Right atrium auricular region (tissue), 2 donors: ENCODE results near the gene MRFAP1. TPM values are rescaled to one million over a fixed set of nuclear protein-coding genes. Genes with fewer than 3 reads are reported as not detected.

Experiments
- DNase-seq: peaks from one replicate; pipeline ENCODE4 v3.0.0-alpha.2; 2019; ENCODE audit warnings: low spot score
- H3K27ac ChIP-seq, 2 donors: fragments of 200-600 bp; sonication (generic); 1 replicate in 1 of 2; 2 replicates in 1 of 2; pipeline ENCODE4 v1.5.1; 2016 to 2019
- H3K27me3 ChIP-seq, 2 donors: fragments of 200-600 bp; sonication (generic); one replicate each; pipeline versions ENCODE4 v1.5.1 to v1.6.0; 2017 to 2019
- H3K36me3 ChIP-seq: fragments of 200-600 bp; sonication (generic); one replicate; pipeline ENCODE4 v1.5.1; 2016
- H3K4me1 ChIP-seq, 2 donors: fragments of 200-600 bp; sonication (generic); one replicate each; pipeline versions ENCODE4 v1.5.1 to v1.6.0; 2017 to 2019
- H3K4me3 ChIP-seq, 2 donors: fragments of 200-600 bp; sonication (generic); 1 replicate in 1 of 2; 2 replicates in 1 of 2; pipeline ENCODE4 v1.5.1; 2017 to 2019; ENCODE audit warnings: mild to moderate bottlenecking in 1 of 2, moderate library complexity in 1 of 2
- H3K9me3 ChIP-seq, 2 donors: fragments of 200-600 bp; sonication (generic); one replicate each; pipeline ENCODE4 v1.5.1; 2019
- CTCF ChIP-seq, 2 donors: fragments of 200-600 bp; sonication (generic); IDR thresholded peaks; one replicate each; pipeline ENCODE4 v1.5.1; 2019; ENCODE audit warnings: antibody characterized with exemption in 2 of 2
- total RNA-seq, 2 donors: library from RNA; depleted of rRNA; stranded (reverse); fragments of >200 nt; gene quantifications; one replicate each; pipeline ENCODE4 v1.1.0, GENCODE V29; 2016

Gene MRFAP1
- 100 to 1,000 TPM; 170 to 176 TPM for total RNA-seq

DNA sequence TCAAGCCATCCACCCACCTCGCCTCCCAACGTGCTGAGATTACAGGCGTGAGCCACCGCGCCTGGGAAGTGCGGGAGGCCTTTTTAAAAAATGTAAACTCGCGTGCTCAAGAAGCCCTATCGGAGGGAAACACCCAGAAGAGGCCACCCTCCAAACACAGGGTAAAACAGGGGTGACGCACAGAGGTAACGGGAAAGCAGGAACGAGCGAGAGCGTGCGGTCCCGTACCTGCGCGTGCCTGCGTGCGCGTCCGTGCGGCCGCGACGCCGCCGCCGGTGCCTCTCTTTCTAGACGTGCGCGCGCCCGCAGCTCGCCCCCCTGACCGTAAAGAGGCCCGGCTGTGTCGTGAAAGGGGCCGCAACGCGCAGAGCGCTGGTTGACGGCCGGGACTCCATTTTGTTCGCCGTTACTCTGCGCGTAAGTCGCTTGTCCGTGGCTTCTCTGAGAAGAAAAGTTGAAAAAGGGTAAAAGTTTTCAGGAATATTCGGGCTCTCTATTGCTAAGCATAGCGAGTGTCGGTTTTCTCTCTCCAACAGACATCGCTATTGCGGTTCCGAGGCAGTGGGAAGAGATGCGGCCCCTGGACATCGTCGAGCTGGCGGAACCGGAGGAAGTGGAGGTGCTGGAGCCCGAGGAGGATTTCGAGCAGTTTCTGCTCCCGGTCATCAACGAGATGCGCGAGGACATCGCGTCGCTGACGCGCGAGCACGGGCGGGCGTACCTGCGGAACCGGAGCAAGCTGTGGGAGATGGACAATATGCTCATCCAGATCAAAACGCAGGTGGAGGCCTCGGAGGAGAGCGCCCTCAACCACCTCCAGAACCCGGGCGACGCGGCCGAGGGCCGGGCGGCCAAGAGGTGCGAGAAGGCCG lies at the start of gene MRFAP1:
Gene MRFAP1 (plus strand): TSS at position 394 of the 872 bp plus-strand sequence. CDS start 178 bp downstream, at position 572.
- Histone ChIP-seq H3K4me3 (peak within 1 kb of the TSS; percentile 83 to 89), H3K36me3 (peaks cover 12% of the 10 kb centered on the region), H3K4me1 (peaks cover 0 to 32% of the 10 kb centered on the region in 2 donors), H3K9me3 (no peaks in the 10 kb centered on the region), H3K27ac (peak within 1 kb of the TSS; percentile 96 to 97), H3K27me3 (no peaks in the 10 kb centered on the region)
- no peak for TF ChIP-seq CTCF (IDR thresholded peaks at IDR 0.05)
- peak; percentile 90 for DNase-seq

DNA sequence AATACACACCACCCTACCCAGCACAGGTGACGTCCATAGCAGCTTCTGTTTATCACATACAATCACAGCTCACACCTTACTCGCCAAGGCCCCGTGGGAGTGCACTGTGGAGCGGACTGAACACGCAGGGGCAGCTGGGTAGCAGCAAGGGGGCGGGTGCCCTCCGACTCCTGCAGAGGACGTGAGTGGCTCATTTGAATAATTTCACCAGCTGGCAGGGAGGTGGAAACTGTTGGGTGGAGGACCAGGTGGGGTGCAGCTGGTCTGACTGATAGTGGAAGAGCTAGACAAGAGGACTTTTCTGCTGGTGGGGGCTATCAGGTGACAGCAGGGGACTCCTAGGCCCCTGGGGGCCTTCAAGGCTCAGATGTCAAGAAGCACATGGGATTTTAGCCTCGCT lies 49.2 kb upstream of the MRFAP1 start:
- H3K9me3 ChIP-seq = no peaks in the 10 kb centered on the region
- no peak overlapping the region for H3K27ac ChIP-seq
- H3K27me3 ChIP-seq = no peaks in the 10 kb centered on the region
- H3K4me3 ChIP-seq = no peak overlapping the region
- peaks cover 7% of the 10 kb centered on the region for H3K36me3 ChIP-seq
- TF ChIP-seq CTCF (IDR thresholded peaks at IDR 0.05) = no peak
- H3K4me1 ChIP-seq = no peaks in the 10 kb centered on the region
- DNase-seq = no peak

DNA sequence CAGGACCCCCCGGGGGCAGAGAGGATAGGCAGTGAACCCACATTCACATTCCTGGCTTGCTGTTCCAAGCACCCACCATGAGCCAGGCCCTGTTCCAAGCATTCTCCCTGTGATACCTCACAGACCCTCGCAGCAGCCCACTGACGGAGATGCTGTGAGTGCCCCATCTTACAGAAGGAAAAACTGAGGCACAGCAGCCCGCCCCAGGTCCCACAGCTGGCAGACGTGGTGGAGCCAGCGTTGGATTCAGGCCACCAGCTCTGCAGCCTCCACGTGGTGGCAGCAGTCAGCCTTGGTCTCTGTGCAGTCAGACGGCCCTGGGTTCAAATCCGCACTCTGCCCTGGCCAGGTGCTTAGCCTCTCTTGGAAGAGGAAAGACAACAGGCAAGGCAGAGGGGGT lies 48.7 kb upstream of the MRFAP1 start:
- Histone ChIP-seq H3K36me3 (peaks cover 7% of the 10 kb centered on the region), H3K27ac (no peak overlapping the region), H3K4me1 (no peaks in the 10 kb centered on the region), H3K27me3 (no peaks in the 10 kb centered on the region), H3K4me3 (no peak overlapping the region), H3K9me3 (no peaks in the 10 kb centered on the region)
- no peak for TF ChIP-seq CTCF (IDR thresholded peaks at IDR 0.05)
- DNase-seq = no peak

DNA sequence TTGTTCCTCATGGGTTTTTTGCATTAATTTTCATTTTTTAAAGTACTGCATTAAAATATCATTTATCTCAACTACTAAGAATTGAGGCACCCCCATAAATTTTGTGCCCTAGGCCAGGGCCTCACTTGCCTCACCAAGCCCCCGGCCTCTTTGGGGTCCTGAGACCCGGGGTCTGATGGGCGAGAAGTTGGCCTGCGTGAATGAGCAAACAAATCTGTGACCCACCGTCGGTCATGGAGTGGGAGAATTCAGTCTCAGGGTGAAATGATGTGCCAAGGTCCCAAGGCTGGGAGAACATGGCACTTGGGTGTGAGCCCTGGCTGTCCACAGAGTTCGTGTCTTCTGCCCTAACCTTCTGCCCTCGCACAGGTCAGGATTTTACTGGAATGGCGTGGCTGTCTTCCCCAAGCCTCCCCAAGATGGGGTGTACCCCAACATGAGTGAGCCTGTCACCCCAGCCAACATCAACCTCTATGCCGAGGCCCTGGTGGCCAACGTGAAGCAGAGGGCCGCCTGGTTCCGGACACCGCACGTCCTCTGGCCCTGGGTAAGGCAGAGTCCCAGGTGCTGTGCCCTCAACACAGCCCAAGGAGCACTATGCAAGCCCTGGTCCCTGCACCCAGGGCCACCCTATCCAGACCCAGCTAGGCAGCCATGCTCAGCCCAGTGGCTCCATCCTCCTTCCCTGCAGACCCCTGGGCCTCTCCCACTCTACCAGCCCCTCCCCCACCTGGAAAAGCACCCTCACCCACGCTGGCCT lies 47.5 kb upstream of the MRFAP1 start:
- no peak for TF ChIP-seq CTCF (IDR thresholded peaks at IDR 0.05)
- Histone ChIP-seq H3K9me3 (no peaks in the 10 kb centered on the region), H3K36me3 (peaks cover 7% of the 10 kb centered on the region)

GRCh38 chr4:6594341-6594740 lies 46.1 kb upstream of the MRFAP1 start:
- Histone ChIP-seq H3K27ac (no peak overlapping the region), H3K4me3 (no peak overlapping the region), H3K27me3 (no peaks in the 10 kb centered on the region), H3K4me1 (no peaks in the 10 kb centered on the region), H3K9me3 (no peaks in the 10 kb centered on the region), H3K36me3 (peaks cover 3% of the 10 kb centered on the region)
- TF ChIP-seq CTCF (IDR thresholded peaks at IDR 0.05) = no peak
- DNase-seq = no peak

More for the DNA sequence above, 47.5 kb upstream of the MRFAP1 start:
- Histone ChIP-seq H3K4me3 (no peak overlapping the region), H3K4me1 (no peaks in the 10 kb centered on the region), H3K27ac (no peak overlapping the region), H3K27me3 (no peaks in the 10 kb centered on the region)
- DNase-seq = no peak
